Aorta (tissue), 5 donors: ENCODE measurements around the gene CLEC1B. TPM values are rescaled to one million over a fixed set of nuclear protein-coding genes. Genes with fewer than 3 reads are reported as not detected.
"Not testable (repeated sequence)": the region's sequence is repeated elsewhere in the genome, so short reads cannot be mapped to it uniquely, and the experiment has no call there.

Source experiments
- ATAC-seq: fragments of 200-7000 bp; cut with Tn5 transposase; one replicate; pipeline ENCODE4 v1.9.1; 2022; ENCODE audit warnings: moderate library complexity; ENCODE audit not compliant: low FRiP score
- DNase-seq, 2 donors: peaks; one replicate each; pipeline ENCODE4 v3.0.0-alpha.2; 2020
- H3K27ac ChIP-seq, 2 donors: one replicate each; pipeline ENCODE4 v1.5.1; 2013; ENCODE audit warnings: low read length in 2 of 2, mild to moderate bottlenecking in 2 of 2, moderate library complexity in 2 of 2, control low read depth in 1 of 2, inconsistent platforms in 1 of 2, low read depth in 1 of 2
- H3K27me3 ChIP-seq, 2 donors: one replicate each; pipeline ENCODE4 v1.6.1; 2013; ENCODE audit warnings: control low read depth in 1 of 2, low read length in 1 of 2, mild to moderate bottlenecking in 1 of 2, moderate library complexity in 1 of 2; ENCODE audit not compliant: insufficient read depth in 2 of 2, control insufficient read depth in 1 of 2
- H3K36me3 ChIP-seq, 2 donors: one replicate each; pipeline ENCODE4 v1.6.1; 2013; ENCODE audit warnings: control low read depth in 1 of 2, low read length in 1 of 2, mild to moderate bottlenecking in 1 of 2; ENCODE audit not compliant: insufficient read depth in 2 of 2, control insufficient read depth in 1 of 2
- H3K4me1 ChIP-seq, 2 donors: one replicate each; pipeline ENCODE4 v1.6.1; 2013; ENCODE audit warnings: low read length in 2 of 2, control low read depth in 1 of 2, mild to moderate bottlenecking in 1 of 2, moderate library complexity in 1 of 2; ENCODE audit not compliant: insufficient read depth in 2 of 2, control insufficient read depth in 1 of 2
- H3K4me3 ChIP-seq, 2 donors: one replicate each; pipeline ENCODE4 v1.5.1; 2013; ENCODE audit warnings: low read length in 2 of 2, control low read depth in 1 of 2, mild to moderate bottlenecking in 1 of 2
- H3K9me3 ChIP-seq: one replicate; pipeline ENCODE4 v1.6.1; 2013; ENCODE audit warnings: mild to moderate bottlenecking, low read length; ENCODE audit not compliant: control insufficient read depth
- WGBS, 2 donors: extraction: QIAGEN DNeasy Blood & Tissue Kit; methylation state at CpG; one replicate each; pipeline ENCODE4 v1.1.7; 2013; 5-methylcytosine and 5-hydroxymethylcytosine counted together
- intact Hi-C, 2 donors: fragments of 100-400 bp; cut with DNase I; formaldehyde crosslinking; loops; one replicate each; pipeline versions ENCODE4 v1.14.2 to v1.15.0; 2022
- polyA plus RNA-seq, 2 donors: library from polyadenylated mRNA; stranded (reverse); fragments of 200-250 nt; gene quantifications; one replicate each; pipeline ENCODE4 v1.2.3, GENCODE V29; 2013
- total RNA-seq, 2 donors: library from RNA; stranded (reverse); fragmentation: NEBNext Ultra II Directional; extraction: Animal tissue kit (Norgen Biotek cat#: 25700); gene quantifications; one replicate each; pipeline ENCODE4 v1.2.1, GENCODE V29; 2021
- donor health status: healthy with polysubstance abuse.
- donor health status: Bipolar disorder and iron deficiency.
- donor health status: DM: no; HTN: no; CAD: no.
- donor health status: DM: no; HTN: no; CAD: no.
- donor health status: DM: yes; HTN: yes; CAD: no.

Gene CLEC1B
- total and polyA plus RNA-seq, 4 donors = not detected

- Histone ChIP-seq H3K9me3 (no peaks in the 10 kb centered on the region), H3K27me3 (no peaks in the 10 kb centered on the region), H3K4me3 (no peak overlapping the region), H3K36me3 (no peaks in the 10 kb centered on the region), H3K27ac (no peak overlapping the region), H3K4me1 (no peaks in the 10 kb centered on the region)
- ATAC-seq (no peak), DNase-seq (no peak)
- intact Hi-C loops = no loop called here
- 76 to 79% methylated on average over 3 of the region's 3 CpGs for WGBS, 2 donors
Observed at GRCh38 chr12:9991876-9992275, 7.0 kb downstream of the CLEC1B start.

GRCh38 chr12:9980126-9980525 is 18.8 kb downstream of the CLEC1B start:
- intact Hi-C loops = no loop called here
- H3K4me1 ChIP-seq = no peaks in the 10 kb centered on the region
- WGBS, 2 donors = 75 to 82% methylated on average over 3 of the region's 3 CpGs
- H3K36me3 ChIP-seq = no peaks in the 10 kb centered on the region
- H3K27me3 ChIP-seq = no peaks in the 10 kb centered on the region
- ATAC-seq = no peak
- peaks cover 4% of the 10 kb centered on the region for H3K9me3 ChIP-seq
- H3K4me3 ChIP-seq = no peak overlapping the region
- no peak for DNase-seq
- no peak overlapping the region for H3K27ac ChIP-seq

- intact Hi-C loops = no loop called here
- Histone ChIP-seq H3K9me3 (peaks cover 4% of the 10 kb centered on the region), H3K27ac (no peak overlapping the region), H3K4me3 (no peak overlapping the region), H3K36me3 (no peaks in the 10 kb centered on the region), H3K4me1 (no peaks in the 10 kb centered on the region), H3K27me3 (no peaks in the 10 kb centered on the region)
- DNase-seq = no peak
- ATAC-seq = no peak
Observed at GRCh38 chr12:9977916-9978315, 21.0 kb downstream of the CLEC1B start.

- H3K27me3 ChIP-seq, H3K4me3 ChIP-seq, H3K36me3 ChIP-seq, H3K4me1 ChIP-seq, intact Hi-C loops, DNase-seq, ATAC-seq, H3K9me3 ChIP-seq, H3K27ac ChIP-seq: not testable (repeated sequence)
- WGBS, 2 donors = 53 to 58% methylated on average over 5 of the region's 5 CpGs
Observed at GRCh38 chr12:9976626-9977025, 22.3 kb downstream of the CLEC1B start.

GRCh38 chr12:9975614-9976013 is 23.3 kb downstream of the CLEC1B start:
- Histone ChIP-seq H3K4me1 (no peaks in the 10 kb centered on the region), H3K36me3 (no peaks in the 10 kb centered on the region), H3K9me3 (peaks cover 4% of the 10 kb centered on the region), H3K4me3 (no peak overlapping the region), H3K27me3 (no peaks in the 10 kb centered on the region), H3K27ac (no peak overlapping the region)
- 81 to 86% methylated on average over 2 of the region's 2 CpGs for WGBS, 2 donors
- DNase-seq (no peak), ATAC-seq (no peak)
- intact Hi-C loops = no loop called here

GRCh38 chr12:9974731-9975130 is 24.2 kb downstream of the CLEC1B start:
- H3K27me3 ChIP-seq, H3K27ac ChIP-seq, intact Hi-C loops, H3K36me3 ChIP-seq, DNase-seq, H3K9me3 ChIP-seq, ATAC-seq, H3K4me1 ChIP-seq, H3K4me3 ChIP-seq: not testable (repeated sequence)
- WGBS, 2 donors = 82 to 91% methylated on average over 2 of the region's 2 CpGs

- H3K27me3 ChIP-seq = no peaks in the 10 kb centered on the region
- H3K9me3 ChIP-seq = peaks cover 4% of the 10 kb centered on the region
- ATAC-seq (no peak), DNase-seq (no peak)
- no peaks in the 10 kb centered on the region for H3K4me1 ChIP-seq
- H3K36me3 ChIP-seq = no peaks in the 10 kb centered on the region
- intact Hi-C loops = no loop called here
- no peak overlapping the region for H3K4me3 ChIP-seq
- no peak overlapping the region for H3K27ac ChIP-seq
- 49 to 59% methylated on average over 1 of the region's 1 CpG for WGBS, 2 donors
Observed at GRCh38 chr12:9973949-9974348, 25.0 kb downstream of the CLEC1B start.

GRCh38 chr12:9971181-9971580 is 27.7 kb downstream of the CLEC1B start, which contains the start of gene CLEC12A:
Gene CLEC12A (plus strand): TSS chr12:9971409. CDS start chr12:9971597, 188 bp downstream.
- Histone ChIP-seq H3K4me3 (no peak within 1 kb of the TSS), H3K9me3 (peaks cover 4% of the 10 kb centered on the region), H3K4me1 (no peaks in the 10 kb centered on the region), H3K27me3 (no peaks in the 10 kb centered on the region), H3K27ac (no peak within 1 kb of the TSS), H3K36me3 (no peaks in the 10 kb centered on the region)
- intact Hi-C loops = no loop called here
- 57 to 81% methylated on average over 1 of the region's 1 CpG for WGBS, 2 donors
- DNase-seq = no peak
- ATAC-seq = no peak

GRCh38 chr12:9969673-9970072 is 29.2 kb downstream of the CLEC1B start:
- no peaks in the 10 kb centered on the region for H3K9me3 ChIP-seq
- ATAC-seq (no peak), DNase-seq (no peak)
- 60 to 63% methylated on average over 2 of the region's 2 CpGs for WGBS, 2 donors
- no peak overlapping the region for H3K27ac ChIP-seq
- H3K4me3 ChIP-seq = no peak overlapping the region
- H3K36me3 ChIP-seq = no peaks in the 10 kb centered on the region
- H3K27me3 ChIP-seq = no peaks in the 10 kb centered on the region
- intact Hi-C loops = no loop called here
- H3K4me1 ChIP-seq = no peaks in the 10 kb centered on the region
